ENCODE data around the gene KRT3. TPM values are rescaled to one million over a fixed set of nuclear protein-coding genes. Genes with fewer than 3 reads are reported as not detected.
"Not testable (repeated sequence)": the region's sequence is repeated elsewhere in the genome, so short reads cannot be mapped to it uniquely, and the experiment has no call there.

The KRT3 gene
- total and polyA plus RNA-seq, 2 donors (not counting 1 experiment from before 2014, with no cell fraction given), result not detected

DNA sequence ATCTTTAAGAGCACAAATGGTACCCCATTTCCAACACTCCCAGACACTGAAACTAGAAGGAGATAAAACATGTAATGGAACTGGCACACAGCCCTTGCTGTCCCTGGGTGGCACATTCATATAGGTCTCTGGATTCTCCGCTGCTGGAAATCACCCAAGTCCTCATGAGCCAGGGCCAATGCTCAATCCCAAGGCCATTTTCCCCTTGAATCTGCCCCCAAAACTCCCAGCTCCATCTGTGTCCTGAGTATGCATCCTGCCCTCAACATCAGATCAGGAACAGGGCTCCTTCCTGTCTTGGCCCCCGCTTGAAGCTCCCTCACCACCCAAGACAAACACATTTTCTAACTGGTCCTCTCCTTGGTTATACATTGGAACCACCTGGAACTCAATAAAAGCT is 43.4 kb downstream of the KRT3 start:
- WGBS (ENCODE audit: insufficient coverage), result 100% methylated on average over 1 of the region's 2 CpGs
- no peak overlapping the region for H3K4me3 Mint-ChIP-seq

GRCh38 chr12:52751795-52752194 is 44.1 kb downstream of the KRT3 start:
- DNase-seq, result no peak
- ATAC-seq (ENCODE audit: low read depth), result no peak
- no peak overlapping the region for H3K9ac ChIP-seq (ENCODE audit: low read length)
- no peaks in the 10 kb centered on the region for H4K20me1 ChIP-seq (ENCODE audit: control insufficient read depth, insufficient read depth, low read length, poor library complexity, severe bottlenecking)
- ChIA-PET POLR2A (no interaction called here), CTCF (interaction anchor here (0.7 kb wide), 1 partner anchor 440 kb away, joined by 3 read pairs; no protein-coding TSS in a partner anchor)
- intact Hi-C loops (cut with micrococcal nuclease), result no loop called here
- no peak overlapping the region for H3K4me3 ChIP-seq (ENCODE audit: control extremely low read depth in 1 of 5, extremely low read depth in 1 of 5, insufficient read depth in 1 of 5, low read depth in 2 of 5, low read length in 4 of 5)
- no peak overlapping the region for H2AFZ ChIP-seq (ENCODE audit: insufficient read depth, low read depth, low read length, poor library complexity, severe bottlenecking)
- peaks cover 0 to 12% (median 3%) of the 10 kb centered on the region in 4 experiments for H3K27me3 ChIP-seq (replicated peaks in 1 of 4; ENCODE audit: control extremely low read depth in 1 of 4, control insufficient read depth in 3 of 4, insufficient read depth in 4 of 4, low read length in 3 of 4)
- H3K9me3 ChIP-seq (ENCODE audit: control extremely low read depth in 1 of 3, control insufficient read depth in 2 of 3, insufficient read depth in 1 of 3, low read length in 2 of 3), result no peaks in the 10 kb centered on the region
- H3K4me1 ChIP-seq (ENCODE audit: control insufficient read depth in 2 of 2, insufficient read depth in 2 of 2, low read length in 2 of 2), result no peaks in the 10 kb centered on the region
- no peaks in the 10 kb centered on the region for H3K4me1 Mint-ChIP-seq
- TF ChIP-seq, protein P1, sequence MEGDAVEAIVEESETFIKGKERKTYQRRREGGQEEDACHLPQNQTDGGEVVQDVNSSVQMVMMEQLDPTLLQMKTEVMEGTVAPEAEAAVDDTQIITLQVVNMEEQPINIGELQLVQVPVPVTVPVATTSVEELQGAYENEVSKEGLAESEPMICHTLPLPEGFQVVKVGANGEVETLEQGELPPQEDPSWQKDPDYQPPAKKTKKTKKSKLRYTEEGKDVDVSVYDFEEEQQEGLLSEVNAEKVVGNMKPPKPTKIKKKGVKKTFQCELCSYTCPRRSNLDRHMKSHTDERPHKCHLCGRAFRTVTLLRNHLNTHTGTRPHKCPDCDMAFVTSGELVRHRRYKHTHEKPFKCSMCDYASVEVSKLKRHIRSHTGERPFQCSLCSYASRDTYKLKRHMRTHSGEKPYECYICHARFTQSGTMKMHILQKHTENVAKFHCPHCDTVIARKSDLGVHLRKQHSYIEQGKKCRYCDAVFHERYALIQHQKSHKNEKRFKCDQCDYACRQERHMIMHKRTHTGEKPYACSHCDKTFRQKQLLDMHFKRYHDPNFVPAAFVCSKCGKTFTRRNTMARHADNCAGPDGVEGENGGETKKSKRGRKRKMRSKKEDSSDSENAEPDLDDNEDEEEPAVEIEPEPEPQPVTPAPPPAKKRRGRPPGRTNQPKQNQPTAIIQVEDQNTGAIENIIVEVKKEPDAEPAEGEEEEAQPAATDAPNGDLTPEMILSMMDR (IDR thresholded peaks at IDR 0.05), result no peak
- no peak for TF ChIP-seq EZH2 (IDR thresholded peaks at IDR 0.05; ENCODE audit: borderline replicate concordance, insufficient read depth, low read depth, low read length, poor library complexity, severe bottlenecking)
- no peak overlapping the region for H3K27ac ChIP-seq (ENCODE audit: low read length in 2 of 2)
- H3K36me3 ChIP-seq (replicated peaks in 1 of 2; ENCODE audit: control extremely low read depth in 1 of 2, control insufficient read depth in 1 of 2, extremely low read depth in 1 of 2, insufficient read depth in 2 of 2, low read length in 1 of 2), result no peaks in the 10 kb centered on the region
- no peak overlapping the region for H3K4me3 Mint-ChIP-seq
- no peak overlapping the region for H3K27ac Mint-ChIP-seq
- no peak overlapping the region for H3K4me2 ChIP-seq (replicated peaks; ENCODE audit: low read depth, low read length, poor library complexity, severe bottlenecking)
- H3K79me2 ChIP-seq (ENCODE audit: control insufficient read depth, insufficient read depth, low read length), result no peaks in the 10 kb centered on the region
- H3K9me3 Mint-ChIP-seq (ENCODE audit: insufficient read depth), result no peaks in the 10 kb centered on the region
- peaks cover 11% of the 10 kb centered on the region for H3K27me3 Mint-ChIP-seq

More for the DNA sequence above, 43.4 kb downstream of the KRT3 start:
- no peaks in the 10 kb centered on the region for H3K36me3 ChIP-seq (replicated peaks in 1 of 2; ENCODE audit: control extremely low read depth in 1 of 2, control insufficient read depth in 1 of 2, extremely low read depth in 1 of 2, insufficient read depth in 2 of 2, low read length in 1 of 2)
- no peaks in the 10 kb centered on the region for H4K20me1 ChIP-seq (ENCODE audit: control insufficient read depth, insufficient read depth, low read length, poor library complexity, severe bottlenecking)
- no peaks in the 10 kb centered on the region for H3K4me1 ChIP-seq (ENCODE audit: control insufficient read depth in 2 of 2, insufficient read depth in 2 of 2, low read length in 2 of 2)
- H3K4me3 ChIP-seq (ENCODE audit: control extremely low read depth in 1 of 5, extremely low read depth in 1 of 5, insufficient read depth in 1 of 5, low read depth in 2 of 5, low read length in 4 of 5), result no peak overlapping the region
- H3K9ac ChIP-seq (ENCODE audit: low read length), result no peak overlapping the region
- no peak for DNase-seq
- Mint-ChIP-seq H3K27ac (no peak overlapping the region), H3K9me3 (ENCODE audit: insufficient read depth) (no peaks in the 10 kb centered on the region), H3K4me1 (no peaks in the 10 kb centered on the region), H3K27me3 (peaks cover 11% of the 10 kb centered on the region)
- intact Hi-C loops (cut with micrococcal nuclease), result no loop called here
- no peaks in the 10 kb centered on the region for H3K79me2 ChIP-seq (ENCODE audit: control insufficient read depth, insufficient read depth, low read length)
- no peak overlapping the region for H3K27ac ChIP-seq (ENCODE audit: low read length in 2 of 2)
- no peak for ATAC-seq (ENCODE audit: low read depth)
- ChIA-PET POLR2A (no interaction called here), CTCF (no interaction called here)
- peaks cover 0 to 16% (median 4%) of the 10 kb centered on the region in 4 experiments for H3K27me3 ChIP-seq (replicated peaks in 1 of 4; ENCODE audit: control extremely low read depth in 1 of 4, control insufficient read depth in 3 of 4, insufficient read depth in 4 of 4, low read length in 3 of 4)
- no peak overlapping the region for H3K4me2 ChIP-seq (replicated peaks; ENCODE audit: low read depth, low read length, poor library complexity, severe bottlenecking)
- TF ChIP-seq, protein P1 (IDR thresholded peaks at IDR 0.05), result no peak
- TF ChIP-seq EZH2 (IDR thresholded peaks at IDR 0.05; ENCODE audit: borderline replicate concordance, insufficient read depth, low read depth, low read length, poor library complexity, severe bottlenecking), result no peak
- no peaks in the 10 kb centered on the region for H3K9me3 ChIP-seq (ENCODE audit: control extremely low read depth in 1 of 3, control insufficient read depth in 2 of 3, insufficient read depth in 1 of 3, low read length in 2 of 3)
- H2AFZ ChIP-seq (ENCODE audit: insufficient read depth, low read depth, low read length, poor library complexity, severe bottlenecking), result no peak overlapping the region

DNA sequence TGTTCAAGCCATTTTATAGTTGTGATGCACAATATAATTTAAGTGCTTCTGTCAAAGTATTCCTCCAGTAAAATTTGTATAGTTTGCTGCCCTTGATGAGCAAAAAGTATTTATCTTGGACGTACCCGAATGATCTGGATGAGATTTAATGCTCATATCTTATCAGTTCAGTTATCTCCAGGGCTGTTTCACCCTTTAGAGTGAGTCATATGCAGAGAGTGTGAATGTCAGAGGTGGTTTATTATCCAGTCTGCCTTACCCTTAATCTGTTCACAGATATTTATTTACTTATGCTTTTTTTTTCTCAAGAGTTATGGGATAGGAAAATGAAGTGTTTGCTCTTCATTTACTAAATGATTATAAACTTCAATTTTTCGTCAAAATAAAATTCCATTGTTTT is 45.4 kb downstream of the KRT3 start:
- CTCF ChIA-PET; H3K79me2 ChIP-seq (ENCODE audit: control insufficient read depth, insufficient read depth, low read length); H3K27me3 ChIP-seq (replicated peaks in 1 of 4; ENCODE audit: control extremely low read depth in 1 of 4, control insufficient read depth in 3 of 4, insufficient read depth in 4 of 4, low read length in 3 of 4); DNase-seq; H3K4me2 ChIP-seq (replicated peaks; ENCODE audit: low read depth, low read length, poor library complexity, severe bottlenecking); H3K4me1 ChIP-seq (ENCODE audit: control insufficient read depth in 2 of 2, insufficient read depth in 2 of 2, low read length in 2 of 2); H3K4me1 Mint-ChIP-seq; ATAC-seq (ENCODE audit: low read depth); H3K4me3 Mint-ChIP-seq; H3K36me3 ChIP-seq (replicated peaks in 1 of 2; ENCODE audit: control extremely low read depth in 1 of 2, control insufficient read depth in 1 of 2, extremely low read depth in 1 of 2, insufficient read depth in 2 of 2, low read length in 1 of 2); H2AFZ ChIP-seq (ENCODE audit: insufficient read depth, low read depth, low read length, poor library complexity, severe bottlenecking); POLR2A ChIA-PET; H3K27ac ChIP-seq (ENCODE audit: low read length in 2 of 2); H3K27me3 Mint-ChIP-seq; H3K9ac ChIP-seq (ENCODE audit: low read length); H3K27ac Mint-ChIP-seq; H3K4me3 ChIP-seq (ENCODE audit: control extremely low read depth in 1 of 5, extremely low read depth in 1 of 5, insufficient read depth in 1 of 5, low read depth in 2 of 5, low read length in 4 of 5); H3K9me3 Mint-ChIP-seq (ENCODE audit: insufficient read depth); intact Hi-C loops (cut with micrococcal nuclease); H4K20me1 ChIP-seq (ENCODE audit: control insufficient read depth, insufficient read depth, low read length, poor library complexity, severe bottlenecking); H3K9me3 ChIP-seq (ENCODE audit: control extremely low read depth in 1 of 3, control insufficient read depth in 2 of 3, insufficient read depth in 1 of 3, low read length in 2 of 3): not testable (repeated sequence)
- no CpG with 5 or more reads among the region's 3 CpGs for WGBS (ENCODE audit: insufficient coverage)
